H1 (cell line): ENCODE data around the gene SLC24A3. TPM values are rescaled to one million over a fixed set of nuclear protein-coding genes. Genes with fewer than 3 reads are reported as not detected.

Experiments
- CTCF ChIA-PET: fragments of 300-600 bp; sonication (Branson Sonifier 250); formaldehyde crosslinking; loops from one replicate; lab custom pipeline; 2021; ENCODE audit not compliant: partially characterized antibody; lab: Charles Lee
- POLR2A ChIA-PET: fragments of 300-600 bp; sonication (Branson Sonifier 250); formaldehyde crosslinking; loops from one replicate; lab custom pipeline; 2021; ENCODE audit warnings: inconsistent platforms; ENCODE audit not compliant: partially characterized antibody; lab: Charles Lee
- DNase-seq, 2 experiments: peaks; one replicate each; pipeline versions ENCODE4 v3.0.0 to v3.0.0-alpha.2; 2010 to 2022; ENCODE audit warnings: low spot score in 2 of 2, low read depth in 1 of 2, mixed read lengths in 1 of 2
- FAIRE-seq: peaks from 2 replicates; lab custom pipeline; 2011; peaks lifted over from hg19 to GRCh38; lab: Jason Lieb, UNC
- H2AFZ ChIP-seq: 2 replicates; pipeline ENCODE4 v1.8.1; 2012; ENCODE audit warnings: low read length, inconsistent platforms
- H2AK5ac ChIP-seq: 2 replicates; pipeline ENCODE4 v1.6.1; 2013; ENCODE audit warnings: low read depth, low read length
- H2BK120ac ChIP-seq: replicated peaks from 2 replicates; pipeline ENCODE3; 2013; ENCODE audit warnings: low read depth, low read length, inconsistent platforms
- H2BK12ac ChIP-seq: 2 replicates; pipeline ENCODE4 v1.6.1; 2013; ENCODE audit warnings: low read depth, low read length
- H2BK15ac ChIP-seq: 2 replicates; pipeline ENCODE4 v1.6.1; 2013; ENCODE audit warnings: low read length
- H2BK20ac ChIP-seq: 2 replicates; pipeline ENCODE4 v1.6.1; 2013; ENCODE audit warnings: low read length
- H2BK5ac ChIP-seq: 2 replicates; pipeline ENCODE4 v1.6.1; 2013; ENCODE audit warnings: low read depth, low read length
- H3K14ac ChIP-seq: 2 replicates; pipeline ENCODE4 v1.6.1; 2013; ENCODE audit warnings: inconsistent platforms; ENCODE audit not compliant: insufficient read length
- H3K18ac ChIP-seq: 2 replicates; pipeline ENCODE4 v1.6.1; 2013; ENCODE audit warnings: low read length; ENCODE audit errors: extremely low read depth
- H3K23ac ChIP-seq: 2 replicates; pipeline ENCODE4 v1.6.1; 2013; ENCODE audit warnings: inconsistent platforms; ENCODE audit not compliant: insufficient read length
- H3K23me2 ChIP-seq: 2 replicates; pipeline ENCODE4 v1.6.1; 2013; ENCODE audit warnings: low read depth, low read length
- H3K27ac ChIP-seq: 2 replicates; pipeline ENCODE4 v1.6.1; 2011; ENCODE audit warnings: low read depth, low read length, inconsistent platforms
- H3K27me3 ChIP-seq, 4 experiments: replicated peaks in 1 of 4; 1 replicate in 1 of 4; 2 replicates in 3 of 4; pipeline versions ENCODE4 v1.6.1 to v1.8.1; 2011 to 2013; ENCODE audit warnings: low read length in 3 of 4, mild to moderate bottlenecking in 3 of 4, inconsistent platforms in 2 of 4, mixed read lengths in 2 of 4, moderate library complexity in 1 of 4; ENCODE audit not compliant: control insufficient read depth in 3 of 4, insufficient read depth in 3 of 4; ENCODE audit errors: extremely low read depth in 1 of 4
- H3K36me3 ChIP-seq, 4 experiments: 2 replicates each; pipeline versions ENCODE4 v1.6.1 to v1.8.1; 2011 to 2013; ENCODE audit warnings: mild to moderate bottlenecking in 4 of 4, low read length in 3 of 4, moderate library complexity in 2 of 4, control low read depth in 1 of 4, inconsistent platforms in 1 of 4; ENCODE audit not compliant: insufficient read depth in 4 of 4, control insufficient read depth in 2 of 4
- H3K4ac ChIP-seq: replicated peaks from 2 replicates; pipeline ENCODE3; 2013; ENCODE audit warnings: low read length, low read depth, mixed read lengths, inconsistent platforms; ENCODE audit not compliant: insufficient read length
- H3K4me1 ChIP-seq, 4 experiments: replicated peaks in 1 of 4; 1 replicate in 1 of 4; 2 replicates in 3 of 4; pipeline versions ENCODE4 v1.6.1 to v1.8.1; 2011 to 2013; ENCODE audit warnings: low read length in 3 of 4, inconsistent platforms in 2 of 4, mixed read lengths in 1 of 4; ENCODE audit not compliant: insufficient read depth in 4 of 4, control insufficient read depth in 3 of 4
- H3K4me2 ChIP-seq, 2 experiments: 2 replicates each; pipeline versions ENCODE4 v1.6.1 to v1.8.1; 2011 to 2013; ENCODE audit warnings: low read depth in 2 of 2, low read length in 2 of 2, control low read depth in 1 of 2, inconsistent platforms in 1 of 2, mild to moderate bottlenecking in 1 of 2; ENCODE audit not compliant: insufficient read depth in 1 of 2
- H3K4me3 ChIP-seq, 4 experiments: fragments of 200-600, 300-600 bp in 1 of 4; sonication (generic), shearing (Covaris generic), sonication (Bioruptor Twin) in 1 of 4; 2 replicates each; pipeline versions ENCODE4 v1.5.1 to v1.8.1; 2011 to 2016; ENCODE audit warnings: low read length in 4 of 4, low read depth in 3 of 4, control low read depth in 2 of 4, inconsistent platforms in 2 of 4, mild to moderate bottlenecking in 2 of 4, mixed read lengths in 1 of 4, moderate library complexity in 1 of 4; ENCODE audit not compliant: insufficient read depth in 2 of 4; ENCODE audit errors: extremely low read depth in 1 of 4
- H3K56ac ChIP-seq: replicated peaks from 2 replicates; pipeline ENCODE3; 2013; ENCODE audit warnings: low read depth, mild to moderate bottlenecking, mixed read lengths, low read length, inconsistent platforms; ENCODE audit not compliant: insufficient read length
- H3K79me1 ChIP-seq: 2 replicates; pipeline ENCODE4 v1.6.1; 2013; ENCODE audit warnings: low read depth, low read length, control low read depth
- H3K79me2 ChIP-seq, 2 experiments: 2 replicates each; pipeline versions ENCODE4 v1.6.1 to v1.8.1; 2012 to 2013; ENCODE audit warnings: low read length in 2 of 2, mild to moderate bottlenecking in 2 of 2, inconsistent platforms in 1 of 2; ENCODE audit not compliant: insufficient read depth in 2 of 2, control insufficient read depth in 1 of 2
- H3K9ac ChIP-seq, 4 experiments: replicated peaks in 1 of 4; 1 replicate in 1 of 4; 2 replicates in 3 of 4; pipeline versions ENCODE4 v1.6.1 to v1.8.1; 2011 to 2013; ENCODE audit warnings: low read depth in 3 of 4, low read length in 3 of 4, control low read depth in 2 of 4, mild to moderate bottlenecking in 2 of 4, moderate library complexity in 2 of 4, inconsistent platforms in 1 of 4; ENCODE audit errors: extremely low read depth in 1 of 4
- H3K9me3 ChIP-seq, 2 experiments: 2 replicates each; pipeline versions ENCODE4 v1.6.1 to v1.8.1; 2012 to 2013; ENCODE audit warnings: mild to moderate bottlenecking in 2 of 2, moderate library complexity in 2 of 2, control low read depth in 1 of 2, inconsistent platforms in 1 of 2, low read depth in 1 of 2, low read length in 1 of 2, mixed read lengths in 1 of 2; ENCODE audit not compliant: insufficient read depth in 2 of 2
- H4K20me1 ChIP-seq, 2 experiments: replicated peaks in 1 of 2; 2 replicates each; pipeline versions ENCODE3 to v1.8.1; 2011 to 2013; ENCODE audit warnings: inconsistent platforms in 2 of 2, low read length in 2 of 2, mild to moderate bottlenecking in 1 of 2; ENCODE audit not compliant: insufficient read depth in 2 of 2, control insufficient read depth in 1 of 2
- H4K5ac ChIP-seq: 2 replicates; pipeline ENCODE4 v1.6.1; 2013; ENCODE audit warnings: low read length, low read depth, mixed read lengths, inconsistent platforms; ENCODE audit not compliant: insufficient read length
- H4K8ac ChIP-seq: 2 replicates; pipeline ENCODE4 v1.8.0; 2013; ENCODE audit warnings: mild to moderate bottlenecking, moderate library complexity, low read length, inconsistent platforms; ENCODE audit not compliant: insufficient read depth; ENCODE audit errors: extremely low read depth
- H4K91ac ChIP-seq: replicated peaks from 2 replicates; pipeline ENCODE3; 2013; ENCODE audit warnings: low read length, mixed read lengths, inconsistent platforms; ENCODE audit not compliant: insufficient read length
- CREB1 ChIP-seq: IDR thresholded peaks from 2 replicates; pipeline ENCODE4 v1.6.1; 2012; ENCODE audit warnings: inconsistent platforms
- EGR1 ChIP-seq: IDR thresholded peaks from 2 replicates; pipeline ENCODE4 v1.6.1; 2011; ENCODE audit warnings: low read depth, low read length, borderline replicate concordance
- JUND ChIP-seq: IDR thresholded peaks from 2 replicates; pipeline ENCODE4 v1.6.1; 2011; ENCODE audit warnings: mild to moderate bottlenecking, improper control_type of control experiment, low read length
- RAD21 ChIP-seq, 2 experiments: IDR thresholded peaks in 1 of 2; conservative IDR thresholded peaks in 1 of 2; 2 replicates each; pipeline ENCODE4 v1.6.1; 2011; ENCODE audit warnings: low read depth in 2 of 2, low read length in 2 of 2, improper control_type of control experiment in 1 of 2, inconsistent platforms in 1 of 2, mild to moderate bottlenecking in 1 of 2, moderate library complexity in 1 of 2
- RBBP5 ChIP-seq: IDR thresholded peaks from 2 replicates; pipeline ENCODE4 v1.7.1; 2012; ENCODE audit warnings: low read depth, mild to moderate bottlenecking, inconsistent platforms, low read length, moderate library complexity, borderline replicate concordance
- RXRA ChIP-seq: IDR thresholded peaks from 2 replicates; pipeline ENCODE4 v1.6.1; 2011; ENCODE audit warnings: low read depth, mild to moderate bottlenecking, low read length, moderate library complexity; ENCODE audit not compliant: insufficient read depth
- SIN3A ChIP-seq, 2 experiments: IDR thresholded peaks in 1 of 2; conservative IDR thresholded peaks in 1 of 2; 2 replicates each; pipeline ENCODE4 v1.6.1; 2011 to 2012; ENCODE audit warnings: low read length in 2 of 2, improper control_type of control experiment in 1 of 2, low read depth in 1 of 2, mild to moderate bottlenecking in 1 of 2
- SIRT6 ChIP-seq: IDR thresholded peaks from one replicate; pipeline ENCODE4 v1.7.1; 2012; ENCODE audit warnings: low read length, inconsistent platforms
- SP2 ChIP-seq: IDR thresholded peaks from 2 replicates; pipeline ENCODE4 v1.6.1; 2012; ENCODE audit warnings: mild to moderate bottlenecking, low read length, inconsistent platforms
- ZNF274 ChIP-seq: IDR thresholded peaks from 2 replicates; pipeline ENCODE4 v1.7.0; 2012; ENCODE audit warnings: low read length, borderline replicate concordance; ENCODE audit errors: extremely low read depth
- WGBS, 2 experiments: shearing (Covaris generic) in 1 of 2; methylation state at CpG; one replicate each; pipeline versions ENCODE4 v1.1.6 to v1.1.7; 2013 to 2015; ENCODE audit warnings: low lambda C conversion rate in 2 of 2, mixed read lengths in 2 of 2, inconsistent platforms in 1 of 2, low coverage in 1 of 2, missing lambda C conversion rate in 1 of 2; ENCODE audit not compliant: insufficient replicate concordance in 2 of 2, insufficient coverage in 1 of 2, insufficient read length in 1 of 2; ENCODE audit errors: extremely low coverage in 1 of 2, missing lambda C conversion rate in 1 of 2; 5-methylcytosine and 5-hydroxymethylcytosine counted together
- polyA plus RNA-seq, 7 experiments: library from polyadenylated mRNA; depleted of rRNA in 3 of 7; stranded (reverse) in 5 of 7; unstranded in 2 of 7; fragments of >200 nt in 5 of 7; fragments of 200-250 nt in 2 of 7; gene quantifications; 1 replicate in 5 of 7; 2 replicates in 1 of 7; 4 replicates in 1 of 7; pipeline versions ENCODE4 v1.2.1 to v1.2.3, GENCODE V29; 2011 to 2013; ENCODE audit warnings: missing spikeins in 2 of 7, mixed read lengths in 2 of 7
- total RNA-seq: library from RNA; stranded (reverse); fragmentation: NEBNext Ultra II Directional; extraction: Animal tissue kit (Norgen Biotek cat#: 25700); gene quantifications from 2 replicates; pipeline ENCODE4 v1.2.1, GENCODE V29; 2021
- TF ChIP-seq, protein P1 (sequence below): IDR thresholded peaks from 2 replicates; pipeline ENCODE4 v1.6.1; 2012; ENCODE audit warnings: inconsistent platforms
- TF ChIP-seq, protein P2 (sequence below): IDR thresholded peaks from 2 replicates; pipeline ENCODE4 v1.6.1; 2011; ENCODE audit warnings: low read depth, mild to moderate bottlenecking, low read length; ENCODE audit not compliant: insufficient read depth

The SLC24A3 gene
- total and polyA plus RNA-seq, 2 of the 8 experiments (the other 6 are each of a cell fraction or from before 2014, with no cell fraction given): 4.5 to 6.3 TPM

DNA sequence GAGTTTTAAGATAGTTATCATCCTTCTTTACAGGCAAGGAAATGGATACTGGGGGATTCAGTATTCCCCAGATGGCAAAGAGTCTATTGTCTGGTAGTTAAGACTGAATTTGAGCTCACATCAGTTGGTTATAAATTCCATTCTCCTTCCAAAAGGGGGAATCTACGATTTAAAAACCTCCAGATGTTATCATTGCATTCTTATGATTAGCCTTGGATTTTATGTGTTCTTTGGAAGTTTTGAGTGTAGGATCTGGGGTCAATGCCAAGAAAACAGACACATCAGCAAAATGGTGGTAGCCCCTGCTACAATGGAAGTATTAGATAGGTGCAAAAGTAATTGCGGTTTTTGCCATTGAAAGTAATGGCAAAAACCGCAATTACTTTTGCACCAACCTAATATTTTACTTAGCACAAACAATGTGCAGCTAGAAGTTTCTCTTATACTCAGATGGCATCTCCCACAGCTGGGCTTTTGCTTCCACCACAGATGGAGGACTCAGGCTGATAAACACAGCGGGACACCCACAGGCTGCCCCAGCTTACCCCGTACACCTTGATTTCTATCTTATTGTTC lies 377.4 kb downstream of the SLC24A3 start:
- FAIRE-seq (no peak), DNase-seq (no peak)
- Histone ChIP-seq H3K27ac (no peak overlapping the region), H3K14ac (no peak overlapping the region), H2BK120ac (no peak overlapping the region), H3K56ac (no peak overlapping the region), H3K36me3 (no peaks in the 10 kb centered on the region), H2BK5ac (no peak overlapping the region), H3K9me3 (no peaks in the 10 kb centered on the region), H3K79me2 (no peaks in the 10 kb centered on the region), H3K4me2 (no peak overlapping the region), H4K91ac (no peak overlapping the region), H3K4ac (no peak overlapping the region), H3K23me2 (no peaks in the 10 kb centered on the region), H3K27me3 (no peaks in the 10 kb centered on the region), H3K79me1 (no peaks in the 10 kb centered on the region), H3K18ac (no peak overlapping the region), H2BK20ac (no peak overlapping the region), H3K23ac (no peak overlapping the region), H3K4me3 (no peak overlapping the region), H4K20me1 (no peaks in the 10 kb centered on the region), H2BK12ac (no peak overlapping the region), H3K4me1 (peaks cover 0 to 3% (median 0%) of the 10 kb centered on the region in 4 experiments; a peak in 1 of 7 replicates), H2BK15ac (no peak overlapping the region), H3K9ac (no peak overlapping the region), H4K8ac (no peak overlapping the region), H2AK5ac (no peak overlapping the region), H2AFZ (no peak overlapping the region), H4K5ac (no peak overlapping the region)
- CTCF ChIA-PET: interaction anchor here (1.1 to 9.7 kb wide), 6 partner anchors 10 to 516 kb away, joined by 3 to 66 read pairs (median 4); no protein-coding TSS in a partner anchor
- WGBS, 2 experiments: 99% methylated on average over 5 of the region's 5 CpGs; no CpG with 5 or more reads in 1 of the 2 experiments
- POLR2A ChIA-PET: no interaction called here
- TF ChIP-seq SIRT6 (no peak), JUND (no peak), ZNF274 (no peak), RXRA (no peak), CREB1 (no peak), RAD21 (IDR thresholded peaks at IDR 0.05 in 1 of 2, conservative IDR thresholded peaks at IDR 0.05 in 1 of 2; ENCODE audit: low read depth in 2 of 2, low read length in 2 of 2) (no peak), EGR1 (no peak), RBBP5 (no peak), SP2 (no peak), SIN3A (conservative IDR thresholded peaks at IDR 0.05 in 1 of 2, IDR thresholded peaks at IDR 0.05 in 1 of 2; ENCODE audit: low read depth in 1 of 2, low read length in 2 of 2) (no peak)
- TF ChIP-seq, protein P1, sequence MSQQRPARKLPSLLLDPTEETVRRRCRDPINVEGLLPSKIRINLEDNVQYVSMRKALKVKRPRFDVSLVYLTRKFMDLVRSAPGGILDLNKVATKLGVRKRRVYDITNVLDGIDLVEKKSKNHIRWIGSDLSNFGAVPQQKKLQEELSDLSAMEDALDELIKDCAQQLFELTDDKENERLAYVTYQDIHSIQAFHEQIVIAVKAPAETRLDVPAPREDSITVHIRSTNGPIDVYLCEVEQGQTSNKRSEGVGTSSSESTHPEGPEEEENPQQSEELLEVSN: no peak
- TF ChIP-seq, protein P2, sequence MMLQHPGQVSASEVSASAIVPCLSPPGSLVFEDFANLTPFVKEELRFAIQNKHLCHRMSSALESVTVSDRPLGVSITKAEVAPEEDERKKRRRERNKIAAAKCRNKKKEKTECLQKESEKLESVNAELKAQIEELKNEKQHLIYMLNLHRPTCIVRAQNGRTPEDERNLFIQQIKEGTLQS: no peak
